Spleen (tissue), 11 donors: Measurements from ENCODE around the gene PIK3C2G. TPM values are rescaled to one million over a fixed set of nuclear protein-coding genes. Genes with fewer than 3 reads are reported as not detected.

Source experiments
- DNase-seq: peaks from one replicate; pipeline ENCODE4 v3.0.0-alpha.2; 2020
- H3K27ac ChIP-seq, 8 donors: fragments of 200-600 bp; sonication (generic) in 7 of 8; 1 replicate in 4 of 8; 2 replicates in 4 of 8; pipeline versions ENCODE4 v1.5.0 to v1.8.0; 2016 to 2021; ENCODE audit warnings: inconsistent platforms in 4 of 8, mild to moderate bottlenecking in 4 of 8, moderate library complexity in 1 of 8
- H3K27me3 ChIP-seq, 7 donors: fragments of 200-600 bp; sonication (generic) in 6 of 7; replicated peaks in 1 of 7; 1 replicate in 4 of 7; 2 replicates in 3 of 7; pipeline versions ENCODE4 v1.5.0 to v1.8.0; 2016 to 2021; ENCODE audit warnings: inconsistent platforms in 3 of 7, mild to moderate bottlenecking in 1 of 7
- H3K36me3 ChIP-seq, 6 donors: fragments of 200-600 bp; sonication (generic) in 5 of 6; 1 replicate in 4 of 6; 2 replicates in 2 of 6; pipeline versions ENCODE4 v1.5.0 to v1.8.0; 2016 to 2021; ENCODE audit warnings: inconsistent platforms in 2 of 6
- H3K4me1 ChIP-seq, 6 donors: fragments of 200-600 bp; sonication (generic) in 5 of 6; 1 replicate in 3 of 6; 2 replicates in 3 of 6; pipeline versions ENCODE4 v1.5.0 to v1.8.0; 2016 to 2021; ENCODE audit warnings: inconsistent platforms in 3 of 6
- H3K4me3 ChIP-seq, 8 donors: fragments of 200-600 bp; sonication (generic) in 7 of 8; 1 replicate in 4 of 8; 2 replicates in 4 of 8; pipeline versions ENCODE4 v1.5.0 to v1.8.0; 2016 to 2021; ENCODE audit warnings: inconsistent platforms in 4 of 8, mild to moderate bottlenecking in 4 of 8, moderate library complexity in 2 of 8
- H3K9me3 ChIP-seq, 8 donors: fragments of 200-600 bp; sonication (generic) in 7 of 8; 1 replicate in 4 of 8; 2 replicates in 4 of 8; pipeline versions ENCODE4 v1.5.0 to v1.8.0; 2016 to 2021; ENCODE audit warnings: inconsistent platforms in 4 of 8
- CTCF ChIP-seq, 11 experiments: fragments of 200-600 bp in 7 of 11; fragments of 450-650 bp in 4 of 11; sonication (generic) in 4 of 11; IDR thresholded peaks in 8 of 11; conservative IDR thresholded peaks in 3 of 11; 1 replicate in 7 of 11; 2 replicates in 4 of 11; pipeline versions ENCODE4 v1.4.0 to v1.8.0; 2016 to 2021; ENCODE audit warnings: antibody characterized with exemption in 11 of 11, inconsistent platforms in 4 of 11, mild to moderate bottlenecking in 1 of 11
- POLR2A ChIP-seq, 3 donors: fragments of 450-650 bp; IDR thresholded peaks; one replicate each; pipeline ENCODE4 v1.5.1; 2017; ENCODE audit warnings: antibody characterized with exemption in 3 of 3, mild to moderate bottlenecking in 1 of 3
- POLR2AphosphoS5 ChIP-seq, 3 donors: sonication (generic); formaldehyde crosslinking; IDR thresholded peaks; one replicate each; pipeline ENCODE4 v1.5.1; 2017; ENCODE audit warnings: antibody characterized with exemption in 3 of 3
- WGBS, 5 donors: extraction: QIAGEN DNeasy Blood & Tissue Kit in 3 of 5; methylation state at CpG; one replicate each; pipeline versions ENCODE4 v1.1.5 to v1.1.7; 2013 to 2018; 5-methylcytosine and 5-hydroxymethylcytosine counted together
- intact Hi-C: fragments of 100-400 bp; cut with DNase I; formaldehyde crosslinking; loops from one replicate; pipeline ENCODE4 v1.15.0; 2023; ENCODE audit warnings: low total_unique reads
- polyA plus RNA-seq, 3 donors: library from polyadenylated mRNA; stranded (reverse); fragments of 200-250 nt; gene quantifications; one replicate each; pipeline ENCODE4 v1.2.1, GENCODE V29; 2013
- total RNA-seq, 7 donors: library from RNA; depleted of rRNA in 3 of 7; stranded (reverse); fragments of >200 nt in 3 of 7; fragmentation: NEBNext Ultra II Directional in 4 of 7; extraction: Animal tissue kit (Norgen Biotek cat#: 25700) in 4 of 7; gene quantifications; one replicate each; pipeline versions ENCODE4 v1.1.0 to v1.2.1, GENCODE V29; 2016 to 2021
- donor health status: healthy with polysubstance abuse.
- donor health status: DM: no; HTN: no; CAD: no; lungs with moderate emphysema.
- donor health status: DM: no; HTN: no; CAD: no.
- donor health status: Bipolar disorder and iron deficiency.
- donor health status: healthy.
- donor health status: DM: no; HTN: no; CAD: no.
- donor health status: DM: yes; HTN: yes; CAD: no.

The PIK3C2G gene
- total and polyA plus RNA-seq, 10 donors = not detected

- no peaks in the 10 kb centered on the region for H3K27me3 ChIP-seq
- intact Hi-C loops = no loop called here
- TF ChIP-seq CTCF (IDR thresholded peaks at IDR 0.05 in 8 of 11, conservative IDR thresholded peaks at IDR 0.05 in 3 of 11) (no peak), POLR2AphosphoS5 (IDR thresholded peaks at IDR 0.05) (no peak), POLR2A (IDR thresholded peaks at IDR 0.05) (no peak)
- 57 to 71% (median 58%) methylated on average over 2 of the region's 2 CpGs for WGBS, 5 donors
- DNase-seq = no peak
- H3K36me3 ChIP-seq = no peaks in the 10 kb centered on the region
- no peak overlapping the region for H3K27ac ChIP-seq
- peaks cover 0 to 35% (median 10%) of the 10 kb centered on the region in 8 donors for H3K9me3 ChIP-seq
- H3K4me1 ChIP-seq = no peaks in the 10 kb centered on the region
- H3K4me3 ChIP-seq = no peak overlapping the region
These were observed 319.4 kb downstream of the PIK3C2G start for GRCh38 chr12:18580706-18581105.

- WGBS, 5 donors = 58 to 75% (median 68%) methylated on average over 2 of the region's 2 CpGs
- TF ChIP-seq POLR2AphosphoS5 (IDR thresholded peaks at IDR 0.05) (no peak), POLR2A (IDR thresholded peaks at IDR 0.05) (no peak), CTCF (IDR thresholded peaks at IDR 0.05 in 8 of 11, conservative IDR thresholded peaks at IDR 0.05 in 3 of 11) (no peak)
- Histone ChIP-seq H3K4me1 (no peaks in the 10 kb centered on the region), H3K36me3 (no peaks in the 10 kb centered on the region), H3K27ac (no peak overlapping the region), H3K9me3 (peaks cover 0 to 35% (median 10%) of the 10 kb centered on the region in 8 donors), H3K27me3 (no peaks in the 10 kb centered on the region), H3K4me3 (no peak overlapping the region)
- intact Hi-C loops = no loop called here
- DNase-seq = no peak
These were observed 320.1 kb downstream of the PIK3C2G start for GRCh38 chr12:18581232-18581962.

- Histone ChIP-seq H3K27ac (no peak overlapping the region), H3K4me3 (no peak overlapping the region), H3K36me3 (no peaks in the 10 kb centered on the region), H3K4me1 (no peaks in the 10 kb centered on the region), H3K9me3 (peaks cover 0 to 42% (median 20%) of the 10 kb centered on the region in 8 donors), H3K27me3 (no peaks in the 10 kb centered on the region)
- DNase-seq = no peak
- intact Hi-C loops = no loop called here
- TF ChIP-seq POLR2A (IDR thresholded peaks at IDR 0.05) = no peak
- TF ChIP-seq POLR2AphosphoS5 (IDR thresholded peaks at IDR 0.05) = no peak
- no peak for TF ChIP-seq CTCF (IDR thresholded peaks at IDR 0.05 in 8 of 11, conservative IDR thresholded peaks at IDR 0.05 in 3 of 11)
These were observed 322.3 kb downstream of the PIK3C2G start for GRCh38 chr12:18583655-18584054.

- Histone ChIP-seq H3K27me3 (no peaks in the 10 kb centered on the region), H3K9me3 (peaks cover 0 to 42% (median 20%) of the 10 kb centered on the region in 8 donors), H3K27ac (no peak overlapping the region), H3K4me3 (no peak overlapping the region), H3K4me1 (no peaks in the 10 kb centered on the region), H3K36me3 (no peaks in the 10 kb centered on the region)
- DNase-seq = no peak
- TF ChIP-seq POLR2A (IDR thresholded peaks at IDR 0.05) (no peak), CTCF (IDR thresholded peaks at IDR 0.05 in 8 of 11, conservative IDR thresholded peaks at IDR 0.05 in 3 of 11) (no peak), POLR2AphosphoS5 (IDR thresholded peaks at IDR 0.05) (no peak)
- intact Hi-C loops = no loop called here
These were observed 325.3 kb downstream of the PIK3C2G start for GRCh38 chr12:18586581-18586980.
